B cell (primary cell): ENCODE measurements around the gene UMODL1. TPM values are rescaled to one million over a fixed set of nuclear protein-coding genes. Genes with fewer than 3 reads are reported as not detected.

ENCODE experiments used
- ATAC-seq: fragments of 200-7000 bp; cut with Tn5 transposase; one replicate; pipeline ENCODE4 v1.10.0; 2021; ENCODE audit warnings: low read depth, mild to moderate bottlenecking, moderate number of reproducible peaks, moderate library complexity
- CTCF ChIA-PET: fragments of 350-600 bp; sonication (Branson Sonifier 250); formaldehyde crosslinking; loops from one replicate; lab custom pipeline; 2021; ENCODE audit warnings: antibody characterized with exemption, inconsistent platforms; lab: Charles Lee
- POLR2A ChIA-PET: fragments of 350-600 bp; sonication (Branson Sonifier 250); formaldehyde crosslinking; loops from one replicate; lab custom pipeline; 2021; ENCODE audit warnings: antibody characterized with exemption; lab: Charles Lee
- DNase-seq: peaks from one replicate; pipeline ENCODE4 v3.0.0; 2013
- H2AFZ ChIP-seq: 2 replicates; pipeline ENCODE4 v1.6.1; 2012; ENCODE audit warnings: mild to moderate bottlenecking, low read depth, low read length; ENCODE audit not compliant: insufficient read depth, poor library complexity, severe bottlenecking
- H3K27ac ChIP-seq, 2 donors: 1 replicate in 1 of 2; 2 replicates in 1 of 2; pipeline ENCODE4 v1.5.1; 2012 to 2013; ENCODE audit warnings: low read length in 2 of 2, mild to moderate bottlenecking in 2 of 2, moderate library complexity in 1 of 2
- H3K27me3 ChIP-seq, 4 experiments: fragments of 200-600 bp in 1 of 4; sonication (generic) in 1 of 4; replicated peaks in 1 of 4; 1 replicate in 2 of 4; 2 replicates in 2 of 4; pipeline versions ENCODE4 v1.6.1 to v1.7.0; 2013 to 2016; ENCODE audit warnings: low read length in 3 of 4, mild to moderate bottlenecking in 2 of 4, mixed read lengths in 1 of 4, moderate library complexity in 1 of 4; ENCODE audit not compliant: insufficient read depth in 4 of 4, control insufficient read depth in 3 of 4; ENCODE audit errors: control extremely low read depth in 1 of 4
- H3K36me3 ChIP-seq, 2 experiments: replicated peaks in 1 of 2; 1 replicate in 1 of 2; 2 replicates in 1 of 2; pipeline versions ENCODE4 v1.6.1 to v1.7.1; 2013; ENCODE audit warnings: low read length in 1 of 2; ENCODE audit not compliant: insufficient read depth in 2 of 2, control insufficient read depth in 1 of 2; ENCODE audit errors: control extremely low read depth in 1 of 2, extremely low read depth in 1 of 2
- H3K4me1 ChIP-seq, 2 donors: fragments of 200-600 bp in 1 of 2; sonication (generic) in 1 of 2; 1 replicate in 1 of 2; 2 replicates in 1 of 2; pipeline versions ENCODE4 v1.5.1 to v1.6.1; 2013 to 2017; ENCODE audit warnings: low read length in 2 of 2; ENCODE audit not compliant: control insufficient read depth in 2 of 2, insufficient read depth in 2 of 2
- H3K4me2 ChIP-seq: replicated peaks from 2 replicates; pipeline ENCODE3; 2012; ENCODE audit warnings: mild to moderate bottlenecking, low read depth, low read length; ENCODE audit not compliant: poor library complexity, severe bottlenecking
- H3K4me3 ChIP-seq, 5 experiments: fragments of 200-600 bp in 1 of 5; sonication (generic) in 1 of 5; 1 replicate in 3 of 5; 2 replicates in 2 of 5; pipeline versions ENCODE4 v1.5.1 to v1.7.0; 2011 to 2016; ENCODE audit warnings: low read length in 4 of 5, mild to moderate bottlenecking in 4 of 5, low read depth in 2 of 5, control low read depth in 1 of 5, moderate library complexity in 1 of 5; ENCODE audit not compliant: insufficient read depth in 1 of 5; ENCODE audit errors: control extremely low read depth in 1 of 5, extremely low read depth in 1 of 5
- H3K79me2 ChIP-seq: fragments of 200-600 bp; sonication (generic); one replicate; pipeline ENCODE4 v1.6.0; 2016; ENCODE audit warnings: low read length; ENCODE audit not compliant: control insufficient read depth, insufficient read depth
- H3K9ac ChIP-seq: fragments of 200-600 bp; sonication (generic); 2 replicates; pipeline ENCODE4 v1.6.1; 2017; ENCODE audit warnings: mild to moderate bottlenecking, low read length, moderate library complexity
- H3K9me3 ChIP-seq, 3 donors: one replicate each; pipeline versions ENCODE4 v1.6.1 to v1.7.1; 2013; ENCODE audit warnings: low read length in 2 of 3; ENCODE audit not compliant: control insufficient read depth in 2 of 3, insufficient read depth in 1 of 3; ENCODE audit errors: control extremely low read depth in 1 of 3
- H4K20me1 ChIP-seq: 2 replicates; pipeline ENCODE4 v1.6.0; 2012; ENCODE audit warnings: mild to moderate bottlenecking, low read length; ENCODE audit not compliant: insufficient read depth, control insufficient read depth, poor library complexity, severe bottlenecking
- H3K27ac Mint-ChIP-seq: one replicate; pipeline ENCODE4 v1.8.0; 2021; ENCODE audit warnings: mixed read lengths
- H3K27me3 Mint-ChIP-seq: one replicate; pipeline ENCODE4 v1.8.0; 2021; ENCODE audit warnings: mixed read lengths
- H3K4me1 Mint-ChIP-seq: one replicate; pipeline ENCODE4 v1.8.0; 2021; ENCODE audit warnings: mixed read lengths
- H3K4me3 Mint-ChIP-seq: one replicate; pipeline ENCODE4 v1.8.0; 2021; ENCODE audit warnings: mixed read lengths
- H3K9me3 Mint-ChIP-seq: one replicate; pipeline ENCODE4 v1.8.0; 2022; ENCODE audit warnings: mixed read lengths; ENCODE audit not compliant: insufficient read depth
- EZH2 ChIP-seq: IDR thresholded peaks from 2 replicates; pipeline ENCODE4 v1.6.1; 2012; ENCODE audit warnings: borderline replicate concordance, low read depth, mild to moderate bottlenecking, moderate library complexity, low read length; ENCODE audit not compliant: insufficient read depth, poor library complexity, severe bottlenecking
- WGBS: methylation state at CpG from one replicate; pipeline ENCODE4 v1.1.5; 2013; ENCODE audit warnings: missing lambda C conversion rate; ENCODE audit not compliant: insufficient coverage; 5-methylcytosine and 5-hydroxymethylcytosine counted together
- intact Hi-C: fragments of 100-400 bp; cut with micrococcal nuclease; formaldehyde crosslinking; loops from one replicate; pipeline ENCODE4 v1.10.0; 2022
- polyA plus RNA-seq: library from polyadenylated mRNA; depleted of rRNA; stranded (reverse); fragments of >200 nt; gene quantifications from 2 replicates; pipeline ENCODE4 v1.2.3, GENCODE V29; 2012
- total RNA-seq, 2 donors: library from RNA; stranded (reverse); fragments of 120-200 nt in 1 of 2; gene quantifications; 1 replicate in 1 of 2; 2 replicates in 1 of 2; pipeline versions ENCODE4 v1.2.3 to v1.2.4, GENCODE V29; 2013 to 2022
- TF ChIP-seq, protein P1 (sequence below): fragments of 200-600 bp; IDR thresholded peaks from one replicate; pipeline ENCODE4 v1.8.0; 2022; ENCODE audit warnings: antibody characterized with exemption, mild to moderate bottlenecking

The UMODL1 gene
- total and polyA plus RNA-seq, 2 donors (not counting 1 experiment from before 2014, with no cell fraction given): 0.10 to 0.49 TPM

DNA sequence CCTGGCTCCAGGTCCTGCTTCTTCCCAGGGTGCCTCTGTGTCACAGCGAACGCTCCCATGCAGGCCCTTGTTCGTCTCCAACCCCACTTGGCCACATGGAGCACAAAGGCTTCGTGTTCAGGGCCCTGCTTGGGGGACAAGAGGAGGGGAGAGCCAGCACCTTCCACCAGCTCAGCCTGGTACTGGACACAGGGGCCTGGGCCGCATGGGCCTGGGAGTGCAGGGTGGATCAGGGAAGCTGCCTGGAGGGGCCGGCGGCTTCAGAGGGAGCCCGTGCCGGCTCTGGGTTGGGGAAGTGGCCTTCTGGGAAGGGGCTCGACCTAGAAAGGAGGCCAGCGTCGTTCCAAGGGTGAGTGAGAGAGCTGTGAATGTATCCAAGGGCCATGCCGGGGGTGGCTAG, 53.0 kb downstream of the UMODL1 start:
- TF ChIP-seq, protein P1, sequence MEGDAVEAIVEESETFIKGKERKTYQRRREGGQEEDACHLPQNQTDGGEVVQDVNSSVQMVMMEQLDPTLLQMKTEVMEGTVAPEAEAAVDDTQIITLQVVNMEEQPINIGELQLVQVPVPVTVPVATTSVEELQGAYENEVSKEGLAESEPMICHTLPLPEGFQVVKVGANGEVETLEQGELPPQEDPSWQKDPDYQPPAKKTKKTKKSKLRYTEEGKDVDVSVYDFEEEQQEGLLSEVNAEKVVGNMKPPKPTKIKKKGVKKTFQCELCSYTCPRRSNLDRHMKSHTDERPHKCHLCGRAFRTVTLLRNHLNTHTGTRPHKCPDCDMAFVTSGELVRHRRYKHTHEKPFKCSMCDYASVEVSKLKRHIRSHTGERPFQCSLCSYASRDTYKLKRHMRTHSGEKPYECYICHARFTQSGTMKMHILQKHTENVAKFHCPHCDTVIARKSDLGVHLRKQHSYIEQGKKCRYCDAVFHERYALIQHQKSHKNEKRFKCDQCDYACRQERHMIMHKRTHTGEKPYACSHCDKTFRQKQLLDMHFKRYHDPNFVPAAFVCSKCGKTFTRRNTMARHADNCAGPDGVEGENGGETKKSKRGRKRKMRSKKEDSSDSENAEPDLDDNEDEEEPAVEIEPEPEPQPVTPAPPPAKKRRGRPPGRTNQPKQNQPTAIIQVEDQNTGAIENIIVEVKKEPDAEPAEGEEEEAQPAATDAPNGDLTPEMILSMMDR: no peak
- TF ChIP-seq EZH2: no peak
- DNase-seq (no peak), ATAC-seq (no peak)
- Histone ChIP-seq H3K27me3 (peaks cover 0 to 62% (median 25%) of the 10 kb centered on the region in 4 experiments), H4K20me1 (no peaks in the 10 kb centered on the region), H3K27ac (no peak overlapping the region), H3K79me2 (no peaks in the 10 kb centered on the region), H2AFZ (no peak overlapping the region), H3K4me1 (peaks cover 22 to 23% of the 10 kb centered on the region in 2 donors), H3K36me3 (no peaks in the 10 kb centered on the region), H3K9ac (no peak overlapping the region), H3K4me3 (no peak overlapping the region), H3K4me2 (no peak overlapping the region), H3K9me3 (no peaks in the 10 kb centered on the region)
- ChIA-PET CTCF (no interaction called here), POLR2A (no interaction called here)
- H3K27me3 Mint-ChIP-seq: peaks cover 54% of the 10 kb centered on the region
- H3K4me1 Mint-ChIP-seq: peaks cover 24% of the 10 kb centered on the region
- no peak overlapping the region for H3K27ac Mint-ChIP-seq
- no peaks in the 10 kb centered on the region for H3K9me3 Mint-ChIP-seq
- no peak overlapping the region for H3K4me3 Mint-ChIP-seq
- 93% methylated on average over 13 of the region's 13 CpGs for WGBS
- intact Hi-C loops: no loop called here

DNA sequence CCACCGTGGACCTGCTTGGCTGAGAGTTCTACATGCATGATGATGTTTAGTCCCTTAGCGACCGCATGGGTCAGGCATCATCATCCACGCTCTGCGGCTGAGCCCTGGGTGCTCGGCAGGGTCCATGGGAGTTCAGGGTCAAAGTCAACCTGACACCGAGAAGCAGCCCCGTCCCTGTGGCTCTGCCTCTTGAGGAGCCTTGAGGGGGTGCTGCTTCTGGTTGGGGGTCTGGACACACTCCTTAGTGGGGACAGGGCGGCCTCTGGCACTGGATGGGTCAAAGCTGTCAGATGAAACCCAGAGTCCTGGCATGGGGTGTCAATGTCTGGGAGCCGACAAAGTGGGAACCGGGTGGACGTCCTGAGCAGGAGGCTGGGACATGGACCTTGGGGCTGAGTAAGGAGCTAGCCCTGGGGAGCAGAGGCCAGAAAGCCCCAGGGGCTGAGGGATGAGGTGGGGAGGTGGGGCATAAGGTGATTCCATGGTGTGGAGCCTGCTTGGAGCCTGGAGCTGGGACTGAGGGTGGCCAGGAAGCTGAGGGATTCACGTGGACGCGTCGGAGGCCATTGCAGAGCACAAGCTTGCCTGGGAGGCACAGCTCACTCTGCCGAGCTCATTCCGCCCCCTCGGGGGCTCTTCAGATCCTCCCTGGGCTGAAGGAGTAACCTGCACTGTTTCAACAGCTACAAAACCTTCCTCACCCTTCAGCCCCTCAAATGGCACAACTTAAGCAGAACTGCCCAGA, 53.9 kb downstream of the UMODL1 start:
- peaks cover 17% of the 10 kb centered on the region in 2 donors for H3K4me1 ChIP-seq
- intact Hi-C loops: no loop called here
- WGBS: 77% methylated on average over 19 of the region's 19 CpGs
- H3K79me2 ChIP-seq: no peaks in the 10 kb centered on the region
- no peak overlapping the region for H3K4me2 ChIP-seq
- no peak overlapping the region for H3K4me3 Mint-ChIP-seq
- H3K9me3 ChIP-seq: no peaks in the 10 kb centered on the region
- ChIA-PET CTCF (interaction anchor here (1.2 kb wide), 1 partner anchor 308 kb away, joined by 4 read pairs; no protein-coding TSS in a partner anchor), POLR2A (no interaction called here)
- H3K36me3 ChIP-seq: no peaks in the 10 kb centered on the region
- H3K27ac Mint-ChIP-seq: no peak overlapping the region
- peaks cover 16% of the 10 kb centered on the region for H3K4me1 Mint-ChIP-seq
- ATAC-seq: no peak
- H4K20me1 ChIP-seq: no peaks in the 10 kb centered on the region
- TF ChIP-seq, protein P1: no peak
- TF ChIP-seq EZH2: no peak
- H3K27me3 Mint-ChIP-seq: peaks cover 47% of the 10 kb centered on the region
- H3K9me3 Mint-ChIP-seq: no peaks in the 10 kb centered on the region
- H3K9ac ChIP-seq: no peak overlapping the region
- no peak overlapping the region for H2AFZ ChIP-seq
- no peak for DNase-seq
- peaks cover 0 to 58% (median 24%) of the 10 kb centered on the region in 4 experiments for H3K27me3 ChIP-seq
- no peak overlapping the region for H3K4me3 ChIP-seq
- H3K27ac ChIP-seq: no peak overlapping the region
